ENCODE data around the gene TRAF3.
"Not testable (repeated sequence)": the region's sequence is repeated elsewhere in the genome, so short reads cannot be mapped to it uniquely, and the experiment has no call there.

TRAF3 gene

DNA sequence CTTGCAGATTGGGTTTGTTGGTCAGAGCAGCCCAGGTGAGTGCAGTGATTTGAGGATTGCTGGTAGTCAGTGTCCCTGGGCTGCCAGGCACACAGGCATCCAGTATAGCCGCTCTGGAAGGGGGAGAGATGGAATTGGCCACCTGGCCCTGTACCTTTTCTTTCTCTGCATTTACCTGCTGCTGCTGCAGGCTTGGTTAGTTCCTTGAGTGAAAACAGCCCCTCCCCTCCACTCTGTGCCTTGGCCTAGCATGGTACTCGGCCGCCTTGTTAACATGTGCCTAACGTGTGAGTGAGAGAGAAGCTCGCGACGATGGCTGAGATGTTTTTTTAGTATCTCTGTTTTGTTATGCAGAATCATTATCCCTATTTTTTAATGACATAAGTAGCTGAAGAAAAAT, 95.9 kb downstream of the TRAF3 start:
- DNase-seq (ENCODE audit: low read depth): no peak
- H3K4me3 ChIP-seq (ENCODE audit: low read length): no peak overlapping the region
- TF ChIP-seq, protein P1, sequence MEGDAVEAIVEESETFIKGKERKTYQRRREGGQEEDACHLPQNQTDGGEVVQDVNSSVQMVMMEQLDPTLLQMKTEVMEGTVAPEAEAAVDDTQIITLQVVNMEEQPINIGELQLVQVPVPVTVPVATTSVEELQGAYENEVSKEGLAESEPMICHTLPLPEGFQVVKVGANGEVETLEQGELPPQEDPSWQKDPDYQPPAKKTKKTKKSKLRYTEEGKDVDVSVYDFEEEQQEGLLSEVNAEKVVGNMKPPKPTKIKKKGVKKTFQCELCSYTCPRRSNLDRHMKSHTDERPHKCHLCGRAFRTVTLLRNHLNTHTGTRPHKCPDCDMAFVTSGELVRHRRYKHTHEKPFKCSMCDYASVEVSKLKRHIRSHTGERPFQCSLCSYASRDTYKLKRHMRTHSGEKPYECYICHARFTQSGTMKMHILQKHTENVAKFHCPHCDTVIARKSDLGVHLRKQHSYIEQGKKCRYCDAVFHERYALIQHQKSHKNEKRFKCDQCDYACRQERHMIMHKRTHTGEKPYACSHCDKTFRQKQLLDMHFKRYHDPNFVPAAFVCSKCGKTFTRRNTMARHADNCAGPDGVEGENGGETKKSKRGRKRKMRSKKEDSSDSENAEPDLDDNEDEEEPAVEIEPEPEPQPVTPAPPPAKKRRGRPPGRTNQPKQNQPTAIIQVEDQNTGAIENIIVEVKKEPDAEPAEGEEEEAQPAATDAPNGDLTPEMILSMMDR (IDR thresholded peaks at IDR 0.05; ENCODE audit: insufficient read depth, low read depth, low read length, missing control alignments): no peak

GRCh38 chr14:102873546-102874061, 96.4 kb downstream of the TRAF3 start:
- DNase-seq (ENCODE audit: low read depth): no peak
- no peak overlapping the region for H3K4me3 ChIP-seq (ENCODE audit: low read length)
- TF ChIP-seq, protein P1 (IDR thresholded peaks at IDR 0.05; ENCODE audit: insufficient read depth, low read depth, low read length, missing control alignments): no peak

DNA sequence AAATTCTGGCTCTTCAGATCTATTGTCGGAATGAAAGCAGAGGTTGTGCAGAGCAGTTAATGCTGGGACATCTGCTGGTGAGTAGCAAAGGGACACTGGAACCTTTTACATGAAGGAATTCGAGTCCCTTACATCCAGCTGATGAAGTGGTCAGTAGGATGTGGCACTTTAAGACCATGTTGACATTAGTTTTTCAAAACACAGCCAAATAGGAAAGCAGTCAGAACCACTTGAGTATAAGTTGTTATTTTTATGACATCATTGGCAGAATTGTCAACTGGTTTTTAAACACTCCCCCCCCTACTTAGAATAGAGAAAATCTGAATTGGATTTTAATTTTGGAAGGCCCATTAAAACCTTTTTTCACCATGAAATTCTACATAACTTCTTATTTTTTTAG, 98.4 kb downstream of the TRAF3 start:
- TF ChIP-seq, protein P1 (IDR thresholded peaks at IDR 0.05; ENCODE audit: insufficient read depth, low read depth, low read length, missing control alignments): no peak
- no peak for DNase-seq (ENCODE audit: low read depth)
- no peak overlapping the region for H3K4me3 ChIP-seq (ENCODE audit: low read length)

DNA sequence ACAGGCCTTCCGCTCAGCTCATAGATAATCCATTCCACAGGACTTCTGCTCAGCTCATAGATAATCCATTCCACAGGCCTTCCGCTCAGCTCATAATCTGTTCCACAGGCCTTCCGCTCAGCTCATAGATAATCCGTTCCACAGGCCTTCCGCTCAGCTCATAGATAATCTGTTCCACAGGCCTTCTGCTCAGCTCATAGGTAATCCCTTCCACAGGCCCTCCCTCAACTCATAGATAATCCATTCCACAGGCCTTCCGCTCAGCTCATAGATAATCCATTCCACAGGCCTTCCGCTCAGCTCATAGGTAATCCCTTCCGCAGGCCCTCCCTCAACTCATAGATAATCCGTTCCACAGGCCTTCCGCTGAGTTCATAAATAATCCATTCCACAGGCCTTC, 100.3 kb downstream of the TRAF3 start:
- DNase-seq (ENCODE audit: low read depth); H3K4me3 ChIP-seq (ENCODE audit: low read length): not testable (repeated sequence)

GRCh38 chr14:102878174-102878969, 101.1 kb downstream of the TRAF3 start:
- no peak overlapping the region for H3K4me3 ChIP-seq (ENCODE audit: low read length)
- peak; percentile 8 for DNase-seq (ENCODE audit: low read depth)
- TF ChIP-seq, protein P1 (IDR thresholded peaks at IDR 0.05; ENCODE audit: insufficient read depth, low read depth, low read length, missing control alignments): peak; percentile 15

- TF ChIP-seq, protein P1 (IDR thresholded peaks at IDR 0.05; ENCODE audit: insufficient read depth, low read depth, low read length, missing control alignments): no peak
- H3K4me3 ChIP-seq (ENCODE audit: low read length): no peak overlapping the region
- peak; percentile 61 for DNase-seq (ENCODE audit: low read depth)
These were observed 101.8 kb downstream of the TRAF3 start for GRCh38 chr14:102878970-102879460.

DNA sequence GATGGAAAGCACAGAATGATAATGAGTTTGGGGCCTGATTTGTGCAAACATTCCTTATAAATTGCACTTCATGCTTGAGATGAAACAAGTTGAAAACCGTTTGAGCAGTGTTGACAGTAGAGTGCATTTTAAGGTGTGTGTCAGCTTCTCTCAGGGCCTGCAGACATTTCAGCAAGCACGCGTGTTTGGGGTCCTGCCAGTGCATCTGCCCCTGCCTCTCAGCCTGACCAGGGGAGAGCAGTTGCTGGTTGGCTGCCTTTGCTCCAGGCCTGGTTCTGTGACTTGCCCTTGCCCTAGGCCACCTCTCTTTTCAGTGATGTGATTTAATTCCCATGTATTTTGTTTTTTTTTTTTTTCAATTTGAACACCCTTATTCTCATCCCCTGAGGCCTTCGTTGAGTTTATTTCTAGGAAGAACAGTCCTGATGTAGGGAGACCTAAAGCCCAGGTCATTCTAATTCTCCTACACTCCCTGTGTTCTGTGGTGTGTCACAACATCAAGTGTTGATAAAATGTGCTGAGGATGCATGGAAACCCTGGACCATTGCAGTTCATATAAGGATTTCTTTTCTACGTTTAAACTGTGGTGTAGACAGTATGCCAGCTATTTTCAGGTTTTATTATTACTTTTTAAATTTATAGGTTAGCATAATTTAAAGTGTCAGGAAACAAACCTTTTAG, 105.1 kb downstream of the TRAF3 start:
- H3K4me3 ChIP-seq (ENCODE audit: low read length): no peak overlapping the region
- DNase-seq (ENCODE audit: low read depth): no peak
- TF ChIP-seq, protein P1 (IDR thresholded peaks at IDR 0.05; ENCODE audit: insufficient read depth, low read depth, low read length, missing control alignments): no peak
